Suppressor macrophage treated with lipopolysaccharide for 1 hour (primary cell): ENCODE measurements around the gene TSPAN4.

ENCODE experiments used
- DNase-seq, 3 donors: peaks; one replicate each; pipeline ENCODE4 v3.0.0-alpha.2; 2020 to 2022

TSPAN4 gene

GRCh38 chr11:836700-837099 lies 6.0 kb upstream of the TSPAN4 start:
- no peak for DNase-seq

DNA sequence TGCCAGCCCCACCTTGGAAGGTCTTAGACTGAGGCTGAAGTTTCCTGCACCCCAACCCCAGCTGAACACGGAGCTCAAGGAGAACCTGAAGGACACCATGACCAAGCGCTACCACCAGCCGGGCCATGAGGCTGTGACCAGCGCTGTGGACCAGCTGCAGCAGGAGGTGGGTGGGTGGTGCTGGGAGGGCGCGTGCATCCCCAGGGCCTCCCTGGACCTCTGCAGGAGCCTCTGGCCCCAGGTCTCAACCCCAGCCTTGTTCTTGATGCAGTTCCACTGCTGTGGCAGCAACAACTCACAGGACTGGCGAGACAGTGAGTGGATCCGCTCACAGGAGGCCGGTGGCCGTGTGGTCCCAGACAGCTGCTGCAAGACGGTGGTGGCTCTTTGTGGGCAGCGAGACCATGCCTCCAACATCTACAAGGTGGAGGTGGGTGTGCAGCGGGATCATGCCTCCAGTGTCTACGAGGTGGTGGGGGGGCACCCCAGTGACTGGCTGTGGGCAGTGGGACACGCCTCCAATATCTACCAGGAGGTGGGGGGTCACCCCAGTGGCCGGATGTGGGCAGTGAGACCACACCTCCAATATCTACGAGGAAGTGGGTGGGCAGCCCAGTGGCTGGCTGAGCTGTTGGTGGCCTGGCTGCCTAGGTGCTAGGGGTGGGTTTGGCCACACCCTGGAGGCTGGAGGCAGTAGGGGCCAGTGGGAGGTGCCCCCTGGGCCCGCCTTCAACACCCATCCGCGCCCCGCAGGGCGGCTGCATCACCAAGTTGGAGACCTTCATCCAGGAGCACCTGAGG lies 5.3 kb upstream of the TSPAN4 start:
- no peak for DNase-seq

DNA sequence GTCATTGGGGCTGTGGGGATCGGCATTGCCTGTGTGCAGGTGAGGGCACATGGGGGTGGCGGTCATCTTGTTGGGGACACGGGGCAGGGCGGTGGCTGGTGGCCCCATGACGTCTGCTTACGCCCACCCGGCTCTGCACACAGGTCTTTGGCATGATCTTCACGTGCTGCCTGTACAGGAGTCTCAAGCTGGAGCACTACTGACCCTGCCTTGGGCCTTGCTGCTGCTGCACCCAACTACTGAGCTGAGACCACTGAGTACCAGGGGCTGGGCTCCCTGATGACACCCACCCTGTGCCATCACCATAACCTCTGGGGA lies 4.7 kb upstream of the TSPAN4 start:
- no peak for DNase-seq

- no peak for DNase-seq
Measured at GRCh38 chr11:838441-839279, 4.0 kb upstream of the TSPAN4 start.

DNA sequence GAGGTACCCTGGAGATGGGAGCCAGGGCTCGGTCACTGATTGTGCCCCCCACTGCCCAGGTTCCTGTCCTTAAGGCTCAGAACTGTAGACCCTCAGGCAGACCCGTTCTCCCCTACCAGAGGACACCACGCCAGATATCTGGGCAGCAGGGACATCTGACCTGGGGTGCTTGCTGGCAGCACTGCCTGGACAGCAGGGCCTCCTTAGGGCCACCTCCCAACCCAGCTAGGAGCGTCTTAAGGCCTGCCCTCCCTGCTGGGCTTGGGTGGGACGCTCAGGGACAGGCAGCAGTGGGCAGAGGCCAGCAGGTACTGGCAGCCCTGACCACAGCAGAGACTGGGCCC lies 3.4 kb upstream of the TSPAN4 start:
- DNase-seq, result no peak

DNA sequence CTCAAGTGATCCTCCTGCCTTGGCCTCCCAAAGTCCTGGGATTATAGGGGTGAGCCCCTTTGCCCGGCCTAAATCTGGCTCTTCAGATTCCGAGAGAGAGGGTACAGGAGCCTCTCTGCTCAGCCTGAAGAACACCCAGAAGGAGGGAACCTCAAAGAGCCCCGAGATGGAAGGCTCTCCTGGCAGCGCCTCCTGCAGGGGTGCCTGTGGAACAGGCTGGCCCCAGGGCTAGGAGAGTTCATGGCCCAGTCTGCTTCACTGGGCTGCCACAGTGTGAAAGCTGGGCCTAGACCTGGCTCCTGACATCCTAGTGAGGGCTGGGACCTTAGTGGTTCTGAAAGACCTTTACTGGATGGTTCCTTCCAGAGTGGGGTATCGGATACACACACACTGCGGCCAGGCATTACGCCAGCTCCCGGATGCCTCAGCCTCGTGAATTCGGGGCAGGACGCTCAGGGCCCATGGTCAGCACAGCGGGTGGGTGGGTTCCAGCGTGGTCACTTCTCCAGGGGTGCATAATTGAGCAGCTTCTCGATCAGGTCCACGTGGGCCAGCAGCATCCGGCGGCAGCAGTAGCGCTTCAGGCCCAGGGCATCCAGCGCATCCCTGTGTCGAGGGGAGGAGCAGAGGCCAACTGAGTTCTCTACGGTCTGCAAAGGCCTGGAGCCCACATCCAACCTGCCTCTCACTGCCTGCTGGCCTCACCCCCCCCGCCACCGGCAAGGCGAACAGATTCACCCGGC lies 2.6 kb upstream of the TSPAN4 start:
- DNase-seq, result peak in 1 of 3 donors; percentile 20

DNA sequence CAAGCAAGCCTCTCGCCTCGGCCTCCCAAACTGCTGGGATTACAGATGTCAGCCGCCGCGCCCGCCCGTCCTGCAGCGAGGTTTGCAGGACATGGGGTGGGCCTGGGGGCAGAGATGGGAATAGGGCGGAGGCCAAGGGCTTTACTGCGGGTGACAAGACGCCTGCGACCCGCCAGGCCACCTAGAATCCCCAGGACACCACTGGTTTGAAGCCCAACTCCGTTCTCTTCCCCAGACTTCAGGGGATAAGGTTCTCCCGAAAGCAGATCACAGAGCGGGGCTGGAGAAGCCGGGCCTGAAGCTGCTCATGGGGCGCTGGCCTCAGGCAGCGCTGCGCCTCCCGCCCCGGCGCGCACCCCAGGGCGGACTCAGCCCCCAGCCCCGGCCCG lies 677 bp upstream of the TSPAN4 start:
- peak in 1 of 3 donors; percentile 28 for DNase-seq

GRCh38 chr11:843086-843734 lies 558 bp downstream of the TSPAN4 start:
- DNase-seq, result no peak

- DNase-seq, result peak; percentile 79 to 91 (median 84)
Measured at GRCh38 chr11:843818-844692, 1.4 kb downstream of the TSPAN4 start.

DNA sequence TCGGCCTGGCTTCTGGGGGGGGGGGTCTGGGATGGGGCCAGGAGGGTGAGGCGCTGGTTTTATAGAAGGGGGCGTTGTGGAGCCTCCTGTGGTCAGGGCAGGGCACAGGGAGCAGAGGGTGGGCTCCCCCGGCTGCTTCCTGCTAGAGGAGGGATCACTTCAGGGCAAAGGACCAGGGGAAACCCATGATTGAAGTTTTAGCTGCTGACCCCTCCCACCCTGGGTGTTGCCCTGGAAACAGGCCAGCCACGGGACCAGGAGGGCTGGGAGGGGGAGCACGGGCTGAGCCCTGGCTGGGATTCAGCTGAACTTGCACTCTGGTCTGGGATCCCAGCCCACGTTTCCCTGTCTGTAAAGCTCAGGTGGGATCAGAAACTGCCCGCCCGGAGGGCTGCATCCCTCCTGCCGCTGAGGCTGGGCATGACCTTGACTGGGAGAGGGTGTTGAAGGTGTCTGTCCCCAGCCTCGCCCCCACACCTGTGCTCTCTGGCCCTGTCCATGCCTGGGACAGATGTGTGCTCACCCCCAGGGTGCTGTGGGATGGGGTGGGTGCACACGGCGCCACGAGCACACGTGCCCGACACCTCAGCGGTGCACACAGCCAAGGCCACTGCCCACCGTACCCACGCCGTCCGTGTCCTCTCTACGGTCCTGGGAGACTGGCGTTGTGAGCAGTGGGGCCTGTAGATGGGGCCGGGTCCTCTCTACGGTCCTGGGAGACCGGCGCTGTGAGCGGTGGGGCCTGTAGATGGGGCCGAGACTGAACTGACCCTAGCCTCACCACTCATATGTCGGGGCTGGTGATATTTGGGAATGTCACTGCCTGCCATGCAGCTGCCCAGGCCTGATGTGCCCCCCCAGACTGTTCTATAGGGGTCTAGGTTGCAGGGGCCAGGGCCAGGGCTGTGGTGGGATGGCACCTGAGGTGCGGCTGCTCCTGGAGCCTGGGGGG lies 2.3 kb downstream of the TSPAN4 start:
- peak; percentile 69 to 85 (median 75) for DNase-seq

- DNase-seq, result no peak
Measured at GRCh38 chr11:845872-846495, 3.3 kb downstream of the TSPAN4 start.

DNA sequence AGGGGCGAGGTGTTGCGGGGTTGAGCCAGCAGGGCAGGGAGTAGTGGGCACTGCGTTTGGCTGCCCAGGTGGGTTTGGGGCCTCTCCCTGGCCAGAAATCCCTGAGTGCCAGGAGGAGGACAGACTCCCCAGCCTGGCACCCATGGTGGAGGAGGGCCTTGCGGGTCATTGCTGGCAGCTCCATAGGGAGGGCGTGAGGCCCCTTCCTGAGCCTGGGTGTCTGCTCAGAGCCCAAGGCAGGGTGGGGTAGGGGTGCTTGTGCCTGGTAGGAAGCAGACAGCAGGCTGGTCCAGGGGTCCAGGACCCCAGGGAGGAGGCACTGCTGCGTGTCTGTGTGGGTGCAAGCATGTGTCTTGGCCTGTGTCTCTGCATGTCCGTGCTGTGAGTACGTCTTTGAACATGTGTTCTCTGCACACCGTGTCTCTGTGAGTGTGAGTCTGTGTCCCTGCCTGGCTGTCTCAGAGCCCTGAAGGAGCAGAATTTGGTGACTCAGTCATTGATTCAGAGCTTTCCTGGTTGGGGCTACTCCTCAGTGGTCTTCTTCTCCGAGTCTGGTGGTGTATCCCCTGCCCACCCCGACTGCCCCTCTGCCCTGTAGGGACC lies 3.9 kb downstream of the TSPAN4 start:
- DNase-seq, result peak in 1 of 3 donors; percentile 24

DNA sequence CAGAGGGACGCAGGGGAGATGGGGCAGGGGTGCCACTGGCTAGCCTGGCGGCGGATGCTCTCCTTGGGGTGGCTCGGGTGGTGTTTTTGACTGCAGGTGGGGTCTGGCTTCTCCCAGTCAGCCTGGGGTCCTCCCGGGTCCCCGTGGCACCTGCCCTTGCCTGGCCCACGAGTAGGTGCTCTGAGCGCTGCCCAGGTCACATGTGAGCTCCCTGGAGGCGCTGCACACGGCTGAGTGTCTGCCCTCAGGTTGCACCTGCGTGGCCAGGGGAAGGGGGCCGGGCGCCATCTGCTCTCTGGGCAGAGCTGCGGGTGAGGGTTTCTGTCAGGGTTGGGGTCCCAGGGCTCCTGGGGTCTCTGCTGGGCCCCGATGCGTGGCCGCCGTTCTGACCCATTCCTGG lies 5.2 kb downstream of the TSPAN4 start:
- no peak for DNase-seq

GRCh38 chr11:848380-848931 lies 5.8 kb downstream of the TSPAN4 start:
- peak; percentile 57 to 77 (median 64) for DNase-seq

GRCh38 chr11:849104-849824 lies 6.6 kb downstream of the TSPAN4 start:
- DNase-seq, result peak; percentile 19 to 45 (median 23)

DNA sequence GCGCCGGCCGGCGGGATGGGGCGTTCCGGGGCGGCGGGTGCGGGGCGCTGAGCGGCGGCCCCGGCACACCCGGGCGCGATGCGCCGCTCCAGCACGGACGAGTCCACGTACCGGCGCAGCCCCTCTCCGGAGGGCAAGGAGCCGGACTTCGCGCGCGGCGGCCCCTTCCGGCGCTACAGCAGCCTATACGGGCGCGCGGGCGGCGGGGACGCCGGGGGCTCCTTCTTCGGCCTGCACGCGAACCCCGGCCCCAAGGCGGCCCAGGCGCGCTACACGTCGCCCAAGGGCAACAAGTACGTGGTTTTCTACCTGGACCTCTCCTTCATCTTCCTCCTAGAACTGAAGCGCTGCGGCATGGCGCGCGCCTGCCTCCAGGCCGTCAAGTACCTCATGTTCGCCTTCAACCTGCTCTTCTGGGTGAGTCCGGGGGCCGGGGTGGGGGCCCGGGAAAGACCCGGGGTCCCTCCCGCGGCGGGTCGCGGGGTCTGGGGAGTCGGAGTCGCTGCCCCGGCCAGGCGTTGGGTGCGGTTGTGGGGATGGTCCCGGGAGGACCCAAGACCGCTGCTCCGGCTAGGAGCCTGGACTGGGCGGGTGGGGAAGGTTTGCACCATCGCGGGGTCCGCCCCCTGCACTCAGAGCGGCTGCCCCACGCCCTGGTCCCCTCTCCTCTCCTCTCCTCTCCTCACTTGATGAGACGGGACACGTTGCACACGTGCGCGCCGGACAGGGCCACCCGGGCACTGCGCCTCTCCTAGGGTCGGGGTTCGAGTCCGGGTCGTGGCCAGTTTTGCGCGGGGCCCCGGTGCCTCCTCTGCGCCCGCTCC lies 7.5 kb downstream of the TSPAN4 start:
- no peak for DNase-seq

GRCh38 chr11:850775-851763 lies 8.4 kb downstream of the TSPAN4 start:
- DNase-seq, result no peak
